ENCODE data around the gene NOS2. TPM values are rescaled to one million over a fixed set of nuclear protein-coding genes. Genes with fewer than 3 reads are reported as not detected.

The NOS2 gene
- polyA plus RNA-seq, 4 donors, result 1.6 to 1.9 (median 1.9) TPM

GRCh38 chr17:27821318-27821717 is 21.0 kb upstream of the NOS2 start:
- no peak for DNase-seq (ENCODE audit: low read depth in 4 of 4, low spot score in 3 of 4)

GRCh38 chr17:27819145-27819544 is 18.8 kb upstream of the NOS2 start:
- no peak for DNase-seq (ENCODE audit: low read depth in 4 of 4, low spot score in 3 of 4)

GRCh38 chr17:27818401-27819105 is 18.2 kb upstream of the NOS2 start:
- peak in 2 of 4 donors; percentile 29 to 41 for DNase-seq (ENCODE audit: low read depth in 4 of 4, low spot score in 3 of 4)

- DNase-seq (ENCODE audit: low read depth in 4 of 4, low spot score in 3 of 4), result no peak
Measured at GRCh38 chr17:27817731-27818130, 17.4 kb upstream of the NOS2 start.

GRCh38 chr17:27816946-27817345 is 16.6 kb upstream of the NOS2 start:
- no peak for DNase-seq (ENCODE audit: low read depth in 4 of 4, low spot score in 3 of 4)

- DNase-seq (ENCODE audit: low read depth in 4 of 4, low spot score in 3 of 4), result no peak
Measured at GRCh38 chr17:27811961-27812360, 11.6 kb upstream of the NOS2 start.

- no peak for DNase-seq (ENCODE audit: low read depth in 4 of 4, low spot score in 3 of 4)
Measured at GRCh38 chr17:27810902-27811557, 10.7 kb upstream of the NOS2 start.

GRCh38 chr17:27810211-27810901 is 10.0 kb upstream of the NOS2 start:
- DNase-seq (ENCODE audit: low read depth in 4 of 4, low spot score in 3 of 4), result no peak

GRCh38 chr17:27809555-27809954 is 9.2 kb upstream of the NOS2 start:
- no peak for DNase-seq (ENCODE audit: low read depth in 4 of 4, low spot score in 3 of 4)

- DNase-seq (ENCODE audit: low read depth in 4 of 4, low spot score in 3 of 4), result no peak
Measured at GRCh38 chr17:27808628-27809027, 8.3 kb upstream of the NOS2 start.

- DNase-seq (ENCODE audit: low read depth in 4 of 4, low spot score in 3 of 4), result no peak
Measured at GRCh38 chr17:27807567-27808470, 7.5 kb upstream of the NOS2 start.

GRCh38 chr17:27805520-27806146 is 5.3 kb upstream of the NOS2 start:
- peak; percentile 66 to 80 (median 76) for DNase-seq (ENCODE audit: low read depth in 4 of 4, low spot score in 3 of 4)

GRCh38 chr17:27804113-27804512 is 3.8 kb upstream of the NOS2 start:
- DNase-seq (ENCODE audit: low read depth in 4 of 4, low spot score in 3 of 4), result no peak

- no peak for DNase-seq (ENCODE audit: low read depth in 4 of 4, low spot score in 3 of 4)
Measured at GRCh38 chr17:27802962-27803680, 2.8 kb upstream of the NOS2 start.

GRCh38 chr17:27802033-27802432 is 1.7 kb upstream of the NOS2 start:
- no peak for DNase-seq (ENCODE audit: low read depth in 4 of 4, low spot score in 3 of 4)

GRCh38 chr17:27798376-27798775 is 2.0 kb downstream of the NOS2 start:
- DNase-seq (ENCODE audit: low read depth in 4 of 4, low spot score in 3 of 4), result no peak

- DNase-seq (ENCODE audit: low read depth in 4 of 4, low spot score in 3 of 4), result no peak
Measured at GRCh38 chr17:27797390-27798091, 2.8 kb downstream of the NOS2 start.

- no peak for DNase-seq (ENCODE audit: low read depth in 4 of 4, low spot score in 3 of 4)
Measured at GRCh38 chr17:27793906-27794569, 6.3 kb downstream of the NOS2 start.

Data from left renal pelvis (tissue), 4 donors.